Glutamatergic neuron (in vitro differentiated cells): ENCODE results near the gene FAM107B. TPM values are rescaled to one million over a fixed set of nuclear protein-coding genes. Genes with fewer than 3 reads are reported as not detected.

Experiments
- DNase-seq: peaks from one replicate; pipeline ENCODE4 v3.0.0; 2022
- H3K27ac Mint-ChIP-seq: one replicate; pipeline ENCODE4 v1.8.0; 2020; ENCODE audit warnings: mild to moderate bottlenecking, mixed read lengths, inconsistent platforms; ENCODE audit not compliant: unreplicated experiment
- H3K27me3 Mint-ChIP-seq: one replicate; pipeline ENCODE4 v1.8.0; 2020; ENCODE audit warnings: mild to moderate bottlenecking, moderate library complexity, mixed read lengths, inconsistent platforms; ENCODE audit not compliant: unreplicated experiment
- H3K36me3 Mint-ChIP-seq: one replicate; pipeline ENCODE4 v1.8.0; 2020; ENCODE audit warnings: mild to moderate bottlenecking, mixed read lengths, inconsistent platforms; ENCODE audit not compliant: unreplicated experiment
- H3K4me1 Mint-ChIP-seq: one replicate; pipeline ENCODE4 v1.8.0; 2020; ENCODE audit warnings: mild to moderate bottlenecking, low read depth, mixed read lengths, inconsistent platforms; ENCODE audit not compliant: unreplicated experiment
- H3K4me3 Mint-ChIP-seq: one replicate; pipeline ENCODE4 v1.8.0; 2020; ENCODE audit warnings: mild to moderate bottlenecking, mixed read lengths, inconsistent platforms; ENCODE audit not compliant: unreplicated experiment
- H3K9me3 Mint-ChIP-seq: one replicate; pipeline ENCODE4 v1.8.0; 2020; ENCODE audit warnings: mild to moderate bottlenecking, moderate library complexity, mixed read lengths, inconsistent platforms; ENCODE audit not compliant: unreplicated experiment
- total RNA-seq: library from RNA; stranded (reverse); fragmentation: NEBNext Ultra II Directional; extraction: Animal tissue kit (Norgen Biotek cat#: 25700); gene quantifications from one replicate; pipeline ENCODE4 v1.2.1, GENCODE V29; 2021; ENCODE audit not compliant: unreplicated experiment
- TF ChIP-seq, protein P1 (sequence below): fragments of 200-600 bp; sonication (generic); IDR thresholded peaks from one replicate; pipeline ENCODE4 v1.5.0; 2021; ENCODE audit not compliant: partially characterized antibody, unreplicated experiment

FAM107B gene
- total RNA-seq, 1 donor from 2014 or later: 88.6 TPM

DNA sequence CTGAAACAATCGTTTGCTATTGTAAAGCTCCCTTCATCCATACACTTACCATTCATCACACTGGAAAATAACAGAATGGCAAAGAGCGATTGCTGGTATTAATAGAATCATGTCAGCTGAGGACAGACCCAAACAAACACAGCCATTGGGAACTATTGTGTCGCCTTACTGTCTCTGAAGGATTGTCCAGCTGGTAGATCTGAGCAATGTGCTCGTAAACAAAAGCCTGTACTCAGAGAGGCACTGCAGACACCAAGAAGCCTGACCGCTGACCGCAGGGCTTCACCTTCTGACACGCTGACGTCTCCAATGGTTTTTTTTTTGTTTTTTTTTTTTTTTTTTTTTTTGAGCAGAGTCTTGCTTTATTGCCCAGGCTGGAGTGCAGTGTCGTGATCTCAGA lies 292.9 kb downstream of the FAM107B start:
- H3K4me1 Mint-ChIP-seq: peaks cover 4% of the 10 kb centered on the region
- TF ChIP-seq, protein P1, sequence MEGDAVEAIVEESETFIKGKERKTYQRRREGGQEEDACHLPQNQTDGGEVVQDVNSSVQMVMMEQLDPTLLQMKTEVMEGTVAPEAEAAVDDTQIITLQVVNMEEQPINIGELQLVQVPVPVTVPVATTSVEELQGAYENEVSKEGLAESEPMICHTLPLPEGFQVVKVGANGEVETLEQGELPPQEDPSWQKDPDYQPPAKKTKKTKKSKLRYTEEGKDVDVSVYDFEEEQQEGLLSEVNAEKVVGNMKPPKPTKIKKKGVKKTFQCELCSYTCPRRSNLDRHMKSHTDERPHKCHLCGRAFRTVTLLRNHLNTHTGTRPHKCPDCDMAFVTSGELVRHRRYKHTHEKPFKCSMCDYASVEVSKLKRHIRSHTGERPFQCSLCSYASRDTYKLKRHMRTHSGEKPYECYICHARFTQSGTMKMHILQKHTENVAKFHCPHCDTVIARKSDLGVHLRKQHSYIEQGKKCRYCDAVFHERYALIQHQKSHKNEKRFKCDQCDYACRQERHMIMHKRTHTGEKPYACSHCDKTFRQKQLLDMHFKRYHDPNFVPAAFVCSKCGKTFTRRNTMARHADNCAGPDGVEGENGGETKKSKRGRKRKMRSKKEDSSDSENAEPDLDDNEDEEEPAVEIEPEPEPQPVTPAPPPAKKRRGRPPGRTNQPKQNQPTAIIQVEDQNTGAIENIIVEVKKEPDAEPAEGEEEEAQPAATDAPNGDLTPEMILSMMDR: no peak
- no peaks in the 10 kb centered on the region for H3K36me3 Mint-ChIP-seq
- no peak for DNase-seq
- no peak overlapping the region for H3K4me3 Mint-ChIP-seq
- H3K9me3 Mint-ChIP-seq: peaks cover 5% of the 10 kb centered on the region
- no peak overlapping the region for H3K27ac Mint-ChIP-seq
- peaks cover 2% of the 10 kb centered on the region for H3K27me3 Mint-ChIP-seq

DNA sequence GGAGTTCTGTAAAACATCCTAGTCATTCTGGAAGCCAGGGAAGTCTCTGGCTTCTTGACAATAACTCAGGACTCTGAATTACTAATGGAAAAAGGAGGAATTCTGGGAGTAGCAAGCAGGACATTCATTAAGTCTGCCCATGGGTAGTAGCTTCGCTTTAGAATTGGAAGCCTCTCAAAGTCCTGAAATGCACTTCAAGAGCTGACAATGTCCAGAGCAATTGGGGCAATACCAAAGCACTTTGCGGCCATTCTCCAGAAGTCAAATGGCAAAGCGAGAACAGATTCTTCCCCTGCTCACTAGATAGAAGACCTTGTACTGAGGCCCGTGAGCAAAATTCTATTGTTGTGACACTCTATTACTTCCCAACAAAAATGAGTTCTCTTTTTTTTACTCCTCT lies 293.7 kb downstream of the FAM107B start:
- peaks cover 2% of the 10 kb centered on the region for H3K27me3 Mint-ChIP-seq
- no peaks in the 10 kb centered on the region for H3K36me3 Mint-ChIP-seq
- peaks cover 4% of the 10 kb centered on the region for H3K4me1 Mint-ChIP-seq
- DNase-seq: no peak
- no peak overlapping the region for H3K4me3 Mint-ChIP-seq
- TF ChIP-seq, protein P1: no peak
- peaks cover 5% of the 10 kb centered on the region for H3K9me3 Mint-ChIP-seq
- no peak overlapping the region for H3K27ac Mint-ChIP-seq

DNA sequence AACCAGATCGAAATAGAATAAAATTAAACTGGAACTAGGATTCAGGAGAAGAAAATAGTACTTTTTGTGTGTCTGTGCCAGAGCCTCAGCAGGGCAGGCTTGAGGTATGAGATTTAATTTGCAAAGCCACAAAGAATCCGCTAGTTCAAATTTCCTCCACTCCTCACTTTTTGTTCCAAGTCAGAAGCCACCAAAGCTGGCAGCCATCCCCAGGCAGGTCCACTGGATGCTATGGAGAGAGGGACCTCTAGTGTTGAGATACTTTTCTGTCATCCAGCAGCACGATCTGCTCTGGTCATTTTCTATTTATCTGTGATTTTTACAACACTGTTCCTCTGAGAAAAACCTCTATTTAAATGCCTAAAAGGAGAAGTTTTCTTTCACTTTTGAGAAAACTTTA lies 296.1 kb downstream of the FAM107B start:
- no peak overlapping the region for H3K4me3 Mint-ChIP-seq
- peaks cover 8% of the 10 kb centered on the region for H3K36me3 Mint-ChIP-seq
- H3K27ac Mint-ChIP-seq: no peak overlapping the region
- DNase-seq: peak; percentile 62
- peaks cover 4% of the 10 kb centered on the region for H3K4me1 Mint-ChIP-seq
- peaks cover 5% of the 10 kb centered on the region for H3K9me3 Mint-ChIP-seq
- peaks cover 1% of the 10 kb centered on the region for H3K27me3 Mint-ChIP-seq
- TF ChIP-seq, protein P1: peak; percentile 53

DNA sequence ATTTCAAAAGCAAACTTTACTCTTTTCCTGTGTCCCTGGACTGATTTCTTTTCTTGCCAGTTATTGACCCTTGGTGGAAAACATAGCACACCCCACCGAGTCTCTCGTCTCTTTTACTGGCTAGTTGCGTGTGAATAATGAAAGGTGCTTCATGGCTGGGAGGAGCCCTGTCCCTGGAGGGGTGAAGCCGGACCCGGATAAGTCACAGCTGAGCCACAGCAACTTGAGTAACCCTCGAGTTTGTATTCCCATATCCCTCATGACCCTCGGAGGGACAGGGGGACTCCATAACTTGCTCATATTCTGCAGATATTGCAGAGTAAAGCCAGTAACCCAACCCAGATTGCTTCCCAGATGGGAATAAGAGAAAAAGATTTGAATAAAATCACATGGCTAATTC lies 296.5 kb downstream of the FAM107B start:
- TF ChIP-seq, protein P1: no peak
- no peak for DNase-seq
- Mint-ChIP-seq H3K27ac (peak overlapping the region; percentile 26), H3K27me3 (peaks cover 1% of the 10 kb centered on the region), H3K36me3 (peaks cover 8% of the 10 kb centered on the region), H3K4me3 (no peak overlapping the region), H3K9me3 (peaks cover 3% of the 10 kb centered on the region), H3K4me1 (peaks cover 4% of the 10 kb centered on the region)

DNA sequence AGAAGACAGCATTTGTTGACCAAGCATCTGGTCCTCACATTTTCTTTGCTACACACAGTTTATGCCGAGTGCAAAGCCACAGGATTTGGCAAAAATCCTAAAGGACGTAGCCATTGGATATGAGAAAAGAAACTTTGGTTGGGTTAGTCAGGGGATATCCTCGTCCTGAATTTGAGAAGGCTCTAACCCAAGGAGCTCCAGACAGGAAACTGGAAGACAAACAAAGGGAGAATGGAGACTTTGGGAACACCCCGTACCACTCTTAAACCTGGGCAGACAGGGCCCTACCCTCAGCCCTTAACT lies 297.3 kb downstream of the FAM107B start:
- Mint-ChIP-seq H3K4me3 (no peak overlapping the region), H3K36me3 (peaks cover 8% of the 10 kb centered on the region), H3K9me3 (peaks cover 3% of the 10 kb centered on the region), H3K4me1 (peaks cover 4% of the 10 kb centered on the region), H3K27me3 (peaks cover 1% of the 10 kb centered on the region), H3K27ac (no peak overlapping the region)
- no peak for DNase-seq
- TF ChIP-seq, protein P1: no peak
